ENCODE measurements around the gene LRRFIP1. TPM values are rescaled to one million over a fixed set of nuclear protein-coding genes. Genes with fewer than 3 reads are reported as not detected.
"Not testable (repeated sequence)": the region's sequence is repeated elsewhere in the genome, so short reads cannot be mapped to it uniquely, and the experiment has no call there.

The LRRFIP1 gene
- total and polyA plus RNA-seq, 2 donors (not counting 3 experiments of a cell fraction or from before 2014, with no cell fraction given): 39.2 to 179 TPM

DNA sequence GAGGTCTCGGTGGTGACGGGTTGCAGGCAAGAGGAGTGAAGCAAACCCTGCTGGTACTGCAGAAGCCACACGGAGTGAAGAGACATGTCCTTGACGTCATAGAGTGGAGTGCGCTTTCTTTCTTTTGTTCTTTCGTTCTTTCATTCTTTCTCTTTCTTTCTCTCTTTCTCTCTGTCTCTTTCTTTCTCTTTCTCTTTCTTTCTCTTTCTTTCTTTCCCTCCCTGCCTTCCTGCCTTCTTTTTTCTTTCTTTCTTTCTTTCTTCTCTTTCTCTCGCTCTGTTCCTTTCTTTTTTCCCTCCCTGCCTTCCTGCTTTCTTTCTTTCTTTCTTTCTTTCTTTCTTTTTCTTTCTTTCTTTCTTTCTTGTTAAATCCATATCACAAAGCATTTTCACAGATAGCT is 39.2 kb downstream of the LRRFIP1 start:
- no TSS peak for BruUV-seq (replicated peaks)
- Histone ChIP-seq H3K27me3 (ENCODE audit: control insufficient read depth in 2 of 2, insufficient read depth in 2 of 2, low read length in 2 of 2) (no peaks in the 10 kb centered on the region), H3K4me1 (ENCODE audit: control insufficient read depth, extremely low read depth, insufficient read depth, low read length) (no peaks in the 10 kb centered on the region), H3K9ac (replicated peaks; ENCODE audit: extremely low read depth, insufficient read depth, low read length) (no peak overlapping the region), H3K9me3 (replicated peaks; ENCODE audit: control insufficient read depth, insufficient read depth, low read length) (no peaks in the 10 kb centered on the region), H3K27ac (ENCODE audit: insufficient read depth, low read depth, low read length) (no peak overlapping the region), H3K4me2 (ENCODE audit: insufficient read depth, low read length) (no peak overlapping the region), H4K20me1 (replicated peaks; ENCODE audit: control insufficient read depth, extremely low read depth, insufficient read depth, low read length) (no peaks in the 10 kb centered on the region), H3K79me2 (ENCODE audit: control insufficient read depth, insufficient read depth, low read length) (no peaks in the 10 kb centered on the region), H2AFZ (ENCODE audit: low read depth, low read length) (no peak overlapping the region), H3K9me1 (replicated peaks; ENCODE audit: control insufficient read depth, extremely low read depth, insufficient read depth, low read length) (no peaks in the 10 kb centered on the region), H3K4me3 (replicated peaks in 1 of 3; ENCODE audit: insufficient read depth in 1 of 3, low read depth in 1 of 3, low read length in 3 of 3) (no peak overlapping the region), H3K36me3 (ENCODE audit: control insufficient read depth in 2 of 2, extremely low read depth in 1 of 2, insufficient read depth in 2 of 2, low read length in 2 of 2) (no peaks in the 10 kb centered on the region)
- POLR2A ChIA-PET: no interaction called here
- DNase-seq (ENCODE audit: low read depth, low spot score) (no peak), FAIRE-seq (no peak)
- intact Hi-C loops (cut with micrococcal nuclease) (no loop called here), dilution Hi-C loops (cut with MboI; ENCODE audit: extremely low pct_ligation_motif_present, low sequenced_read_pairs) (no loop called here)
- TF ChIP-seq, protein P1, sequence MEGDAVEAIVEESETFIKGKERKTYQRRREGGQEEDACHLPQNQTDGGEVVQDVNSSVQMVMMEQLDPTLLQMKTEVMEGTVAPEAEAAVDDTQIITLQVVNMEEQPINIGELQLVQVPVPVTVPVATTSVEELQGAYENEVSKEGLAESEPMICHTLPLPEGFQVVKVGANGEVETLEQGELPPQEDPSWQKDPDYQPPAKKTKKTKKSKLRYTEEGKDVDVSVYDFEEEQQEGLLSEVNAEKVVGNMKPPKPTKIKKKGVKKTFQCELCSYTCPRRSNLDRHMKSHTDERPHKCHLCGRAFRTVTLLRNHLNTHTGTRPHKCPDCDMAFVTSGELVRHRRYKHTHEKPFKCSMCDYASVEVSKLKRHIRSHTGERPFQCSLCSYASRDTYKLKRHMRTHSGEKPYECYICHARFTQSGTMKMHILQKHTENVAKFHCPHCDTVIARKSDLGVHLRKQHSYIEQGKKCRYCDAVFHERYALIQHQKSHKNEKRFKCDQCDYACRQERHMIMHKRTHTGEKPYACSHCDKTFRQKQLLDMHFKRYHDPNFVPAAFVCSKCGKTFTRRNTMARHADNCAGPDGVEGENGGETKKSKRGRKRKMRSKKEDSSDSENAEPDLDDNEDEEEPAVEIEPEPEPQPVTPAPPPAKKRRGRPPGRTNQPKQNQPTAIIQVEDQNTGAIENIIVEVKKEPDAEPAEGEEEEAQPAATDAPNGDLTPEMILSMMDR (IDR thresholded peaks at IDR 0.05; ENCODE audit: extremely low read depth in 1 of 2, insufficient read depth in 1 of 2, low read depth in 1 of 2, low read length in 2 of 2): no peak
- TF ChIP-seq MYC (IDR thresholded peaks at IDR 0.05; ENCODE audit: low read depth, low read length) (no peak), MAX (IDR thresholded peaks at IDR 0.05; ENCODE audit: insufficient read depth, insufficient read length) (no peak), EZH2 (IDR thresholded peaks at IDR 0.05; ENCODE audit: borderline replicate concordance, low read depth, low read length, severe bottlenecking) (no peak), GATA2 (IDR thresholded peaks at IDR 0.05; ENCODE audit: insufficient read depth, insufficient read length, low read depth, low read length) (no peak), JUN (IDR thresholded peaks at IDR 0.05; ENCODE audit: borderline replicate concordance, insufficient read depth, insufficient read length, low read depth) (no peak), FOS (IDR thresholded peaks at IDR 0.05; ENCODE audit: borderline replicate concordance, insufficient read depth, low read length) (no peak)
- CTCF ChIA-PET: interaction anchor here (0.6 kb wide), 1 partner anchor 62 kb away, joined by 3 read pairs; no protein-coding TSS in a partner anchor

GRCh38 chr2:237667050-237667576 is 39.7 kb downstream of the LRRFIP1 start:
- H3K9ac ChIP-seq (replicated peaks; ENCODE audit: extremely low read depth, insufficient read depth, low read length); H4K20me1 ChIP-seq (replicated peaks; ENCODE audit: control insufficient read depth, extremely low read depth, insufficient read depth, low read length); H3K4me2 ChIP-seq (ENCODE audit: insufficient read depth, low read length); H3K79me2 ChIP-seq (ENCODE audit: control insufficient read depth, insufficient read depth, low read length); H3K27me3 ChIP-seq (ENCODE audit: control insufficient read depth in 2 of 2, insufficient read depth in 2 of 2, low read length in 2 of 2); DNase-seq (ENCODE audit: low read depth, low spot score); H2AFZ ChIP-seq (ENCODE audit: low read depth, low read length); H3K36me3 ChIP-seq (ENCODE audit: control insufficient read depth in 2 of 2, extremely low read depth in 1 of 2, insufficient read depth in 2 of 2, low read length in 2 of 2); BruUV-seq (replicated peaks); H3K27ac ChIP-seq (ENCODE audit: insufficient read depth, low read depth, low read length); H3K9me1 ChIP-seq (replicated peaks; ENCODE audit: control insufficient read depth, extremely low read depth, insufficient read depth, low read length); dilution Hi-C loops (cut with MboI; ENCODE audit: extremely low pct_ligation_motif_present, low sequenced_read_pairs); H3K4me1 ChIP-seq (ENCODE audit: control insufficient read depth, extremely low read depth, insufficient read depth, low read length); POLR2A ChIA-PET; FAIRE-seq; H3K9me3 ChIP-seq (replicated peaks; ENCODE audit: control insufficient read depth, insufficient read depth, low read length); H3K4me3 ChIP-seq (replicated peaks in 1 of 3; ENCODE audit: insufficient read depth in 1 of 3, low read depth in 1 of 3, low read length in 3 of 3); intact Hi-C loops (cut with micrococcal nuclease): not testable (repeated sequence)
- CTCF ChIA-PET: interaction anchor here (0.6 kb wide), 1 partner anchor 62 kb away, joined by 3 read pairs; no protein-coding TSS in a partner anchor

Data from endothelial cell of umbilical vein (primary cell).